Fibroblast of the aortic adventitia (primary cell): ENCODE data around the gene BCL11B. TPM values are rescaled to one million over a fixed set of nuclear protein-coding genes. Genes with fewer than 3 reads are reported as not detected.

Experiments
- DNase-seq: peaks from one replicate; pipeline ENCODE4 v3.0.0-alpha.2; 2010; ENCODE audit warnings: low read depth
- H3K4me3 ChIP-seq: 2 replicates; pipeline ENCODE4 v1.5.1; 2011; ENCODE audit warnings: low read depth, mild to moderate bottlenecking, control low read depth, low read length, moderate library complexity
- total RNA-seq: library from RNA; depleted of rRNA; stranded (reverse); fragments of >200 nt; gene quantifications from 2 replicates; pipeline ENCODE4 v1.2.3, GENCODE V29; 2012; ENCODE audit warnings: low replicate concordance
- TF ChIP-seq, protein P1 (sequence below): IDR thresholded peaks from 2 replicates; pipeline ENCODE4 v1.5.1; 2011; ENCODE audit warnings: mild to moderate bottlenecking, low read length, control low read depth, inconsistent platforms; ENCODE audit not compliant: insufficient read depth

The BCL11B gene
- total RNA-seq, 1 donor = 0.09 TPM

- DNase-seq = no peak
- TF ChIP-seq, protein P1, sequence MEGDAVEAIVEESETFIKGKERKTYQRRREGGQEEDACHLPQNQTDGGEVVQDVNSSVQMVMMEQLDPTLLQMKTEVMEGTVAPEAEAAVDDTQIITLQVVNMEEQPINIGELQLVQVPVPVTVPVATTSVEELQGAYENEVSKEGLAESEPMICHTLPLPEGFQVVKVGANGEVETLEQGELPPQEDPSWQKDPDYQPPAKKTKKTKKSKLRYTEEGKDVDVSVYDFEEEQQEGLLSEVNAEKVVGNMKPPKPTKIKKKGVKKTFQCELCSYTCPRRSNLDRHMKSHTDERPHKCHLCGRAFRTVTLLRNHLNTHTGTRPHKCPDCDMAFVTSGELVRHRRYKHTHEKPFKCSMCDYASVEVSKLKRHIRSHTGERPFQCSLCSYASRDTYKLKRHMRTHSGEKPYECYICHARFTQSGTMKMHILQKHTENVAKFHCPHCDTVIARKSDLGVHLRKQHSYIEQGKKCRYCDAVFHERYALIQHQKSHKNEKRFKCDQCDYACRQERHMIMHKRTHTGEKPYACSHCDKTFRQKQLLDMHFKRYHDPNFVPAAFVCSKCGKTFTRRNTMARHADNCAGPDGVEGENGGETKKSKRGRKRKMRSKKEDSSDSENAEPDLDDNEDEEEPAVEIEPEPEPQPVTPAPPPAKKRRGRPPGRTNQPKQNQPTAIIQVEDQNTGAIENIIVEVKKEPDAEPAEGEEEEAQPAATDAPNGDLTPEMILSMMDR = no peak
- no peak overlapping the region for H3K4me3 ChIP-seq
Observed at GRCh38 chr14:99260116-99260515, 11.9 kb downstream of the BCL11B start.

DNA sequence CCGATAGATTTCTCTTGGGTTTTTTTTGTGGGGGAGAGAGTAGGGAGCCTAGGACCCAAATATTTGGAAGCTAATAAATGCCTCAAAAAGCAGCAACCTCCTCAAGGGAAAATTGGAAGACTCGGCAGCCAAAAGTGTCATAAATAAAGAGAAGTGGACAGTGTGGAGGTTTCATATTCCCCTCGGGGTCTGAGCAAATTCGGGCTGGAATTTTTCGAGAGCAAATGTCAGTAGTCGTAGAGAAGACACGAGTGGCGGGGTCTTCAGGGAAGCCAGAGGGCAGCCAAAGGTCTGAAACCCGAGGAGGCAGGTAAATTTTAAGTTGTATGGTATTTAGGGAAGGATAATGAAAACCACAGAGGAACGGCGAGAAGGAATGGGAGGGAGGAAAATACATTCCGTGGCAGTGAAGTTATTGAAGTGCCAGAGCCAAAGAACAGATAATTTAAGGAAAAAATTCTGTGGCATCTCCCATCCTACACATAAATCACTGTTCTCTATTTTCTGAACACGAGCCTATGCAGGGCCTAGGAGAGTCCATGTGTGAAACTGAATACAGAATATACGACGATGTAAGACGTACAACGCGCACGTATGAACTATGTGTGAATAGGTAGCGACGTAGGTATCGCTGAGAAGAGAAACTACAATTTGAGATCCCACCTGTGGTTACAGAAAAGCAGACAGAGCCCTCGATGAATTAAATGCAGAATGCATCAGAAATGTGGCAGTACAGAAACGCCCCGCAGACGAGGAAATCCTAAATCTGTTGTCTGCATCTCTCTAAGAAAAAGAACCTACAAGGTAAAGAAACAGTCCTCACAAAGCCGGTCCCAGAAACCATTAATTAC lies 12.9 kb downstream of the BCL11B start:
- no peak overlapping the region for H3K4me3 ChIP-seq
- TF ChIP-seq, protein P1 = no peak
- DNase-seq = no peak

DNA sequence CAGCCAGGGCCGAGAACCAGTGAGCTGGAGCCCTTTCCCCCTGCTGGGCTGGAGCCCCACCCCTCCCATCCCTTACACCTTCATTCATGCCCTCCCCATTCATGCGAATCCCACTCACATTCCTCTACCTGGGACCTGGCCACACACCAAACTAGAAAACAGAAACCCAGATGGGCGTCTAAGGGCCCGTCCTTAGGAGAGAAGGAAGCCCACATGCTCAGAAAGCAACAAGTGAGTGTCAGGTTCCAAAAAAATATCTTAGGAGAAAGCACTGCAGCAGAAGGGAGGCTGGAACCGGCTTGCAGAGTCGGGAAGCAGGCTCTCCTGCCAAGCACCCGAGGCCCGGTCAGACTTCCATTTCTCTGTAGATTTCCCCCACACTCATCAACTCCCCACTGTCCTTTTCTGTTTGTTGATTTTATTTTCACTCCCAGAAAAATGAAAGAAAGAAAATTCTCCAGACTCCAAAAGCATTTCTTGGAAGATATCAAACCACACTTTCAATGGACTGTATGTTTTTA lies 13.6 kb downstream of the BCL11B start:
- DNase-seq = no peak
- no peak overlapping the region for H3K4me3 ChIP-seq
- TF ChIP-seq, protein P1 = no peak

GRCh38 chr14:99257673-99258221 lies 14.2 kb downstream of the BCL11B start:
- no peak overlapping the region for H3K4me3 ChIP-seq
- DNase-seq = no peak
- TF ChIP-seq, protein P1 = no peak

DNA sequence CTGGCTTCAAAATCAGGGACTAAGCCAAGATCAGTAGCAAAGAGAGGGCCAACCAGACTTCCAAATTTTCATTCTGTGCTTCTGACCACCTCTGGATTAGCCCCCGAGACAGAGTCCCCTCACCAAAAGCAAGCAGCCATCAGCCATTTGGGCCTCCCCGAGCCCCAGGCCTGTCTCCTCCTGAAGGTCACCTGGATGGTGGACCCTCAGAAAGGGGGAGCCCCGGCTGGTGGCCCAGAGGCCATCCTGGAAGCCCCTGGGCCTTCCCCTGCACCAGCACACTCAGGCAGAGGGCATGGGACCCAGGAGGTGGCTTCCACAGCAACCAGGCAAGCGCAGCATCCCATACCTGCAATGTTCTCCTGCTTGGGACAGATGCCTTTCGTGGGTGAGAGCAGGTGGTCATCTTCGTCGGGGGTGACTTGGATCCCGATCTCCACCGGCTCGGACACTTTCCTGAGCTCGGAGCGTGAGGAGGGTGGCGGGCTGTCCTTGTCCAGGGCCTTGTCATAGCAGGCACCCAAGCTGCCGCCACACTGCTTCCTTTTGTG lies 14.8 kb downstream of the BCL11B start:
- DNase-seq = no peak
- H3K4me3 ChIP-seq = no peak overlapping the region
- TF ChIP-seq, protein P1 = no peak

DNA sequence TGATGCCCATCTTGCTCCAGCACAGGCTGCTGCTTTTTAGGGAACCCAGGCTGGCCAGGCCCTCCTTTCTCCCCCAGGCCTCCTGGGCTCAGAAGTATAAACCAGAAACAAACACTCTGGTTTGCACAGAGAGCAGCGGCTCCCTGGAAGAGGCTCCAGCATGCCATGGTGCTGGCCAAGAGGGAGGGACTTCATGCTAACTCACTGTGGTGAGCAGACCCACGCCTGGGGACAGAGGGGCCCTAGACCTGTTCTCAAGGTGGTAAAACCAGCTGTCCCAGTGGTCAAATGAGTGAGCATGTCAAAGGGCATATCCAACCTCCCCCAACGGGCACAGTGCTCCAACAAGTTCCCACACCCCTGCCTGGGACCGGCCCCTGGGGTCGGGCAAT lies 15.5 kb downstream of the BCL11B start:
- TF ChIP-seq, protein P1 = no peak
- no peak for DNase-seq
- H3K4me3 ChIP-seq = no peak overlapping the region
